Stimulated activated CD4-positive, alpha-beta T cell treated with anti-CD3 and anti-CD28 coated beads, Interleukin-12 subunit alpha, Interleukin-12 subunit beta, amount 100 ng/mL, for 48 hours (primary cell): ENCODE results near the gene ZNF680.
"Not testable (repeated sequence)": the region's sequence is repeated elsewhere in the genome, so short reads cannot be mapped to it uniquely, and the experiment has no call there.

ENCODE experiments used
- DNase-seq, 3 donors: peaks; one replicate each; pipeline ENCODE4 v3.0.0-alpha.2; 2020; ENCODE audit warnings: low read depth in 2 of 3, low spot score in 1 of 3

The ZNF680 gene

GRCh38 chr7:64557601-64558322 lies 5.1 kb downstream of the ZNF680 start:
- no peak for DNase-seq

DNA sequence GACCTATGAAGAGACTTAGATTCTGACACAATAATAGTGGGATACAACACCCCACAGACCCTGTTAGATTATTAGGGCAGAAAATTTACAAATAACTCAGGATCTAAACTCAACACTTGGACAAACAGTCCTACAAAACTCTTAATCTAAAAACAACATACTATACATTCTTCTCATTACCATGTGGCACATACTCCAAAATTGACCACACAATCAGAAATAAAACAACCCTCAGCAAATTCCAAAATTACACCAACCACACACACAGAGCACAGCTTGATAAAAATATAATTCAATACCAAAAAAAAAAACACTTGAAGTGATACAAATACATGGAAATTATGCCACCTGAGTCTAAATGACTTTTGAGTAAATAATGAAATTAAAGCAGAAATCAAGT lies 7.8 kb downstream of the ZNF680 start:
- no peak for DNase-seq

DNA sequence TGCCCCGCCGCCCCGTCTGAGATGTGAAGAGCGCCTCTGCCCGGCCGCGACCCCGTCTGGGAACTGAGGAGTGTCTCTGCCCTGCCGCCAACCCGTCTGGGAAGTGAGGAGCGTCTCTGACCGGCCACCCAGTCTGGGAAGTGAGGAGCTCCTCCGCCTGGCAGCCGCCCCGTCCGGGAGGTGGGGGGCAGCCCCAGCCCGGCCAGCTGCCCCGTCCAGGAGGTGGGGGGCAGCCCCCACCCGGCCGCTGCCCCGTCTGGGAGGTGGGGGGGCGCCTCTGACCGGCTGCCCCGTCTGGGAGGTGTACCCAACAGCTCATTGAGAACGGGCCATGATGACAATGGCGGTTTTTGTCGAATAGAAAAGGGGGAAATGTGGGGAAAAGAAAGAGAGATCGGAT lies 8.7 kb downstream of the ZNF680 start:
- not testable (repeated sequence) for DNase-seq

GRCh38 chr7:64551375-64552142 lies 11.3 kb downstream of the ZNF680 start:
- no peak for DNase-seq

GRCh38 chr7:64544010-64544409 lies 18.9 kb downstream of the ZNF680 start:
- no peak for DNase-seq

- DNase-seq: no peak
Measured at GRCh38 chr7:64541438-64542359, 21.2 kb downstream of the ZNF680 start.

- no peak for DNase-seq
Measured at GRCh38 chr7:64533756-64534155, 29.1 kb downstream of the ZNF680 start.

GRCh38 chr7:64528770-64529169 lies 34.1 kb downstream of the ZNF680 start:
- DNase-seq: no peak

DNA sequence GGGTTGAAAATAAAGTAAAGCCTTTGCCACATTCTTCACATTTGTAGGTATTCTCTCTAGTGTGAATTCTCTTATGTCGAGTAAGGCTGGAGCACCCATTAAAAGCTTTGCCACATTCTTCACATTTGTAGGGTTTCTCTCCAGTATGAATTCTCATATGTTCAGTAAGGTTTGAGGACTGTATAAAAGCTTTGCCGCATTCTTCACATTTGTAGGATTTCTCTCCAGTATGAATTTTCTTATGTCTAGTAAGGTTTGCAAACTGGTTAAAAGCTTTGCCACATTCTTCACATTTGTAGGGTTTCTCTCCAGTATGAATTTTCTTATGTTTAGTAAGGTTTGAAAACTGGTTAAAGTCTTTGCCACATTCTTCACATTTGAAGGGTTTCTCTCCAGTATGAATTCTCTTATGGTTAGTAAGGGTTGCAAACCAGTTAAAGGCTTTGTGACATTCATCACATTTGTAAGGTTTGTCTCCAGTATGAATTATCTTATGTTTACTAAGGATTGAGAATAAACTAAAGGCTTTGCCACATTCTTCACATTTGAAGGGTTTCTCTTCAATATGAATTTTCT lies 41.4 kb downstream of the ZNF680 start:
- DNase-seq: no peak

DNA sequence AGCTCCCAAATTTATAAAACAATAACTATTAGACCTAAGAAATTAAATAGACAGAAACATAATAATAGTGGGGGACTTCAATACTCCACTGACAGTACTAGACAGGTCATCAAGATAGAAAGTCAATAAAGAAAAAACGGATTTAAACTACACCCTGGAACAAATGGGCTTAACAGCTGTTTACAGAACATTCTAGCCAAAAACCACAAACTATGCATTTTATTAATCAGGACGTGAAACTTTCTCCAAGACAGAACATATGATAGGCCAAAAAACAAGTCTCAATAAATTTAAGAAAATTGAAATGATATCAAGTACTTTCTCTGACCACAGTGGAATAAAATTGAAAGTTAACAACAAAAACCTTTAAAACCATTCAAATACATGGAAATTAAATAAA lies 46.4 kb downstream of the ZNF680 start:
- no peak for DNase-seq

DNA sequence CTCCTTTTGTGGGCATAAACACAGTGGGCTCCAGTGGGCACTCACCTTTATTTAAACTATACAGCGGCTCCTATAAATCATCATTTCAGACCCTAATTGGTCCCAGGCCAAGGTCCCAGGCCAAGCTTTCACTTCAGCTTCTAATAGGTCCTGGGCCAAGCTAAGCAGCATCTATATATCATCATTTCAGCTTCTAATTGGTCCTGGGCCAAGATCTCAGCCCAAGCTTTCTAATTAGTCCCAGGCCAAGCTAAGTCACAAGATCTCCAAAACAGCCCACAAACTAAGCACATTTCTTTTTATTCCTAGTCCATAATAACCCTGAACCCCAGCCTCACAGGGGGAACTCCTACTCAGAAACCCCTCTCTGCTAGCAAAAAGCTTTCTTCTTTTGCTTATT lies 47.1 kb downstream of the ZNF680 start:
- no peak for DNase-seq

- no peak for DNase-seq
Measured at GRCh38 chr7:64515330-64515729, 47.5 kb downstream of the ZNF680 start.

GRCh38 chr7:64509583-64509982 lies 53.3 kb downstream of the ZNF680 start:
- DNase-seq: no peak

- DNase-seq: no peak
Measured at GRCh38 chr7:64504581-64505120, 58.2 kb downstream of the ZNF680 start.

GRCh38 chr7:64498270-64498669 lies 64.6 kb downstream of the ZNF680 start:
- no peak for DNase-seq

- DNase-seq: no peak
Measured at GRCh38 chr7:64494912-64495461, 67.9 kb downstream of the ZNF680 start.

DNA sequence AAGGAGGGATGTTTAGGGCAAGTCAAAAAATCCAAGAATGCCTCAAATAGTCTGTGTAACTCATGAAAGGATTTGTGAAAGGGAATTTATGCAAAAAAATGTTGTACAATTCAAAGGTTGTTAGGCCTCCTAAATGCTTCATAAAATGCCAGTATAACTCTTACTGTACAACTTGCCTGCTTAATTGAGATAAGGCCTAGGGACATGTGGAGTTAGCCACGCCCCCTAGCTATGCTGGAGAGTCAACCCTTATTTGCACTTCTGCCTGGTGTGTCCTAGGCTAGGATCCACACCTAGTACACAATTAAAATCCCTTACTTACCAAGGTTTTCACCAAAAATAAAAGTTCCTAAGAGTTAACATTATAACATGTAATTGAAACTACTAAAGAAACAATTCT lies 77.2 kb downstream of the ZNF680 start:
- no peak for DNase-seq
